NT2/D1 (cell line): ENCODE results near the gene NMT2.

ENCODE experiments used
- SUZ12 ChIP-seq: IDR thresholded peaks from 2 replicates; pipeline ENCODE4 v1.6.1; 2011; ENCODE audit not compliant: insufficient read length, insufficient read depth; ENCODE audit errors: extremely low read depth
- YY1 ChIP-seq: IDR thresholded peaks from 2 replicates; pipeline ENCODE4 v1.6.1; 2011; ENCODE audit not compliant: insufficient read length, insufficient read depth
- ZNF274 ChIP-seq: IDR thresholded peaks from 2 replicates; pipeline ENCODE4 v1.6.1; 2011; ENCODE audit warnings: mild to moderate bottlenecking, low read depth, low read length

DNA sequence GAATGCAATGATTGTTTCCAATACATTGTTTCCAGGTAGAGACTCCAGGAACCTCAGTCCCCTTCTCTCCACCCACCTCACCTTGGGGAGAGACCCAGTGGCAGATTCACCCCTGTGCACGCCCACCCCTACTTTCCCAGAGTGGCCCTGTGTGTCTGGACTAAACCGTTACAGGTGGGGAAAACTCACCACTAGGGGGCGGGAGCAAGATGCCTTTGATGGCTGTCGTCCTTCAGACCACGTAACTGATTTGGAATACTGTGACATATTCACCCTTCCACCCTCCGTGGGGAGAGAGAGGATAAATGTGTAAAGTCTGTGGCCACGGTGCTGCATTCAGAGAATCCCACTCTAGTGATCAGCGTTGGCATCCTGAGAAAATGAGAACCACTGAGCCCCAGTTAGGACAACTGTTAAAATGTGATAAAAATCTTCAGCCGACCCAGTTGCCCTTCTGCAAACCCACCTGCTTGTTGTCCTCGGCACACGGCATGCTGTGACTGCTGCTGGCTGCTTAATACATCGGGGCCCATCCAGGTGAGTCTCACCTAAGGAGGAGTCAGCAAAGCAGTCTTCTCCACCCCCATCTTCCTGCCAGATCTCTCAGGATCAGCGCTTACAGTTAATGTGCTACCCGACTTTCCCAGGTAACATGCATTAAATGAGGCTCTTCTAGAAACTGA, 41.5 kb upstream of the NMT2 start:
- TF ChIP-seq SUZ12: no peak
- TF ChIP-seq ZNF274: no peak
- no peak for TF ChIP-seq YY1
